DMS53 (cell line): ENCODE data around the gene PSD2.

Experiments used
- DNase-seq: peaks from one replicate; lab custom pipeline; 2025; lab: John Stamatoyannopoulos, UW

Gene PSD2

GRCh38 chr5:139795074-139796001, at the start of gene PSD2:
Gene PSD2, plus strand, starts transcription at chr5:139795808. Its CDS starts 13,633 bp downstream, at chr5:139809441.
- DNase-seq: peak; percentile 72

DNA sequence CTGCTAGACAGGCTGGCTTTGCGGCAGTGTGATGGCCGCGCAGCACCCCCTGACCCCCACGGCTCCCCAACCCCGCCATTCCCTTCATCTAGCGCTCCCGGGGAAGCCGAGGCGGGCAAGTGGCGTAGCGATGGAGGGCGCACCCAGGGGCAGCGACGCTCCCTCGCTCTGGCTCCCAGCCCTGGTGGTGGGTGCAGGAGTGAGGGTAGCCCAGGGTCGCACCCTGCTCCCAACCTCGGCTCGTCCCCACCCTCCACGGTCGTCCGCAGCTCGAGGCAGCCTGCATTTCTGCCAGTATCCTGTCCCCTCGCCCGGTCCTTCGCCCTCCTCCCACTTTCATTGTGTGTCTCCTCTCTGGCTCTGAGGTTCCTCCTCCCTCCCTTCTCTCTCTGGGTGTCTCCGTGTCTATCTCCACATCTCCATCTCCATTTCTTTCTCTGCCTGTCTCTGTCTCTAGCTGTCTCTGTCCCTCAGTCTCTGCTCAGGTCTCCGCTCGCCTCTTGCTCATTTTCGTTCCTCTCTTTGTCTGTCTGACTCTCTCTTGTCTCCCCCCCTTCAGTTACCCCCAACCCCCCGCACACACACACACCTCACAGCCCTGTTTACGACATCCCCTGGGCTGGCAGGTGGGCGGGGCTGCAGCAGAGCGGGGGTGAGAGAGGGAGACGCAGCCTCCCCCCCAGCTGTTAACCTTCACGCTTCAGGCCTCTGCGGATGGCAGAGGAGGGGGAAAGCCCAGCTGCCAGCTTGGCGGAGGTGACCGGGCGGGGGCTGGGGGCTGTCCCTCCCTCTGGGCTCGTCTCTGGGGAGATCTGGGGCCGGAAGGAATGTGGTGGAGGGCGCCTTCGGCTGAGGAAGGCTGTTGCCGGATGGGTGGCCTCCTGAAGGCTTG, 48.7 kb upstream of the PSD2 start:
- peak; percentile 73 for DNase-seq

- DNase-seq: peak; percentile 82
Measured at GRCh38 chr5:139747583-139748504, 47.8 kb upstream of the PSD2 start.

DNA sequence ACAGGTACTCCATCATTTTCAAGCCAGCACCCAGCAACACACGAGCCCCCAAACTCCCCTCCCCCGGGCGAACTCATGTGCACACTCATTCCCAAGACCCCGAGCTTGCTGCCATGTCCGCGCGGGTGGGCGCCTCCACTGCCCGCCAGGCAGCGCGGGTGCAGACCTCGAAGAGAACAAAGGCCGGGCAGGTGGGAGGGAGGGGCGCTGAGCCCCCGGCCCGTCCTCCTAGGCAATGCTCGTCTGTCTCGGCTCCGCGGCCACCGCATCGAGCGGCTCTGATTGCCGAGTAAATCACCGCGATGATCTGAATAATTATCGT, 47.1 kb upstream of the PSD2 start:
- no peak for DNase-seq

DNA sequence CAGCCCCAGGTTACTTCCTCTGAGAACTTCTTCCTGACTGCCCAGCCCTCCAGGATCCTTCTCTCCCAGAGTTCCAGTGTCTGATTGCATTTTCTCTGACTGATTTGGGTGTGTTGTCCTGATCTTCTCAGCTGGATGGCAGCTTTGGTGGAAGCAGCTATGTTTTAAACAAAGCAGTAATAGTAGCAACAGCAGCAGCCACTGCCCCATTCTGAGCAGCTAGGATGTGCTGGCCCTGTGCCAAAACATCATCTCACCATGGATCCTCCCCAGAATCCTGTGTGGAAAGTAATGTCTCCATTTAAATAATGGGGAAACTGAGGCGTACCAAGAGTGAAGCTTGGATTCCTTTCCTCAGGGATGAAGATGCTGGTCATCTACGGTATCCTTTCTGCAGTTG, 46.4 kb upstream of the PSD2 start:
- DNase-seq: peak; percentile 47

DNA sequence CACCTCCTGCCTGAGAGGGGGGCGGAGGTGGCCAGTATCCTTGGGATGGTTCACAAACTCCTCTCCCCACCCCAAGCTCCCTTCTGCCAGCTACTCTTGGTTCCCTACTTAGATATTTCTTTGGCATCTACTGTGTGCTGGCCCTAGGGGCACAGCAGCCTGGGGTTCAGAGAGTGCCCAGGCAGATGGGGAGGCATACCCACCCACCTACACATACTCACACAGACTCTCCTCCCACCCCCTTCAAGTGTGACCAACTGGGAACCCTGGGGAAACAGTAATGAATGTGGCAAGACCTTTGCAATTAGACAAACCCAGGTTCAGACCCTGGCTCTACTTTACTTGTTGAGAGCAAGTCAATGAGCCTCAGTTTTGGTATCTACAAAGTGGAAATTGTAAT, 44.4 kb upstream of the PSD2 start:
- no peak for DNase-seq

DNA sequence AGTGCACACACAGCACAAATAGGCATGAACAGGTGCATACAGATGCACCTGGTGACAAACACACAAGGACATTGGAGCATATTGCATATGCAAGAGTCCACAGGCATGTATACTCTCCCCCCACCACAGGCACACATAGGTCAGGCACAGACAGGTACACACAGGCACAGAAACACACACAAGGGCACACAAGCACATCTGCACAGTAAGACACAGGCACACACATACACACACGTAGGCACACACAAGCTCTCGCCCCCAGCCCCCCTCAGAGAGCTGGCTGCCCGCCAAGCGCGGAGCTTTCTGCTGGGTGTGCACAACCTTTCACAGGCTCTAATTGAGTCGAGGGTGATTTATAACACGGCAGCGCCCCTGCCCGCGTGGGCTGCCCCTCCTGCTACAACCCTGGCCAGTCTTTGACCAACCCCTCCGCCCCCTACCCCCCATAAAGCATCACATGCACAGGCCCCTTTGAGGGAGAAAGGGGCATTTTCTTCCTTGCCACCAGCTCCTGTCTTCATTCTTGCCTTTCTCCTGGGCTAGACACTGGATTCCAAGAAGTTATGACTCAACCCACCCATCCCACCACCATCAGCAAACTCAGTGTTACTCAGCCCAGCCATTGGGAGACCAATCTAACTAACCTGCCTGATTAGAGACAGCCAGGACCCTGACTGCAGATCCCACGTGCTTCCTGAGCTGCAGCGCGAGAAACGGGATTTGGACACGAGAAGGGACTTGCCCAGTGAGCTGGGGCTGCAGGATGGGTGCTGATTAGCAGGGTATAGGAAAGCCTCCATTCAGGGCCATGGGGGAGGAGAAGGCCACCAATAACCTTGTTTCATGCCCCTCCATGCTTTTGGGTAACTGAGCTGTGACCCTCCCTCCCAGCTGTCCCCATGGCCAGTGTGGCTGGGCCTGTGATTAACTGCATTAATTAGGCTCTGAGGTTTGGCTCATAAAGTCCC, 42.8 kb upstream of the PSD2 start:
- DNase-seq: no peak

DNA sequence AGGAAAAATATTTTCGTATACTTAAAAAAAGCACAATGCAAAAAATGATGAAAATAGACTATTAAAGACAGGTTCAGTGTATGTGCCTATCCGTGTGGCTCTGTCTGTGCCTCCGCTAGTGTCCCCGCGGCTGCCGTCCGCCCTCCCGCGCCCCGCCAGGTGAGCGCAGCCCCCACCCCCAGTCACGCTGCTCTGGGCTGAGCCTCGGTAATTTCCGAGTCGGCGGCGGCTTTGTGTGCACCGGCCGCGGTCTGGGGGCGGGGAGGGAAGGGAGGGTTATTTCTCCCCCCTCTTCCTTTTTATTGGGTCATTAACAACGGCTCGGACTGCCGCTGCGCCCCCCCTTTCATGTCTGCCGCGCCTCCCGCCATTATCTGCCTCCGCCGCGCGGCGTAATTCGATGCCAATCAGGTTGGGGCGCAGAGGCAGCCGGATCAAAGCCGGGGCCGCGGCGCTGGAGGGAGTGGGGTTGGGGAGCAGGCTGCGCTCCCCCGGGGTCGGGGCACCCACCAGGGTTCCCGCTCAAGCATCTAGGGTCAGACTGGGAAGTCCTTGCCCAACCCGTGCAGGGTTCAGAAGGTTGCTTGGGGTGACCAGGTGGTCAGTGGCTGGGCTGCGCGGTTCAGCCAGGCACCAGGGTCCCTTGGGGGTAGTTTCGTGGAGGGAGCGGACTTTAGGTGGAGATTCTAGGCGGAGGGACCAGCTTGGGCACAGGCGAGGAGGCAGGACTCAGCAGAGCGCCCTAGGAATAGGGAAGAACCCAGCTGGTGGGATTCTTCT, 39.5 kb upstream of the PSD2 start:
- peak; percentile 56 for DNase-seq

GRCh38 chr5:139756971-139757370, 38.6 kb upstream of the PSD2 start:
- DNase-seq: no peak

DNA sequence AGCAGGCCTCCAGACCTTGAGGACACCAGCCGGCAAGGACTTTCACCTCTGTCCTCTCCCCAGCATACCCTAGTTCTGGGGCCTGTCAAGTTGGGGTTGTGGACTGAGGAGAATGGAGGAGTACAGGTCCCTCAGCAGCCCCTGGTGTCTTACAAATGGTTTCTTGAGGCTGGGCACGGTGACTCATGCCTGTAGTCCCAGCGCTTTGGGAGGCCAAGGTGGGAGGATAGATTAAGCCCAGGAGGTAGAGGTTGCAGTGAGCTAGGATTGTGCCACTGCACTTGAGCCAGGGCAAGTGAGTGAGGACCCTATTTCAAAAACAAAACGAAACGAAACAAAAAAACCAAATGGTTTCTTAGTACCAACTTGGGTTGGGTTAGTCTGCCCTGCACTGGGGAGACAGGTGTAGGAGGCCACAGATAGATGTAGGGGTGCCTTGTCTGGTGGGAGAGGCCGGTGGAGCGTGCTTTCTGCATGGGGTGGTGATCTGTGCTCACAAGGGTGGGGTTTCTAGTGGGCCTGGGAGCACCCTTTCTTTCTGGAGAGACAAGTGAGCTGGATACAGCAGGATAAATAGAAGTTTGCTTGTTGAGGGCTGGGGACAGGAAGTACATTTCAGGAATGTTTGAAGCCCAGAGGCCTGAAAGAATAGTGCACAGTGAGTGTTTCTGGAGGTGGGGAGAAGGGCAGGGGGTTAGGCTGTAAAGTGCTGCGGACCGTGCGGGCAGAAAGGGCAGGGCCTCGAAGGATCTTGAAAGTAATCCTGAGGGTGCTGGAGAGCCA, 37.7 kb upstream of the PSD2 start:
- no peak for DNase-seq

- DNase-seq: no peak
Measured at GRCh38 chr5:139758510-139759075, 37.0 kb upstream of the PSD2 start.

DNA sequence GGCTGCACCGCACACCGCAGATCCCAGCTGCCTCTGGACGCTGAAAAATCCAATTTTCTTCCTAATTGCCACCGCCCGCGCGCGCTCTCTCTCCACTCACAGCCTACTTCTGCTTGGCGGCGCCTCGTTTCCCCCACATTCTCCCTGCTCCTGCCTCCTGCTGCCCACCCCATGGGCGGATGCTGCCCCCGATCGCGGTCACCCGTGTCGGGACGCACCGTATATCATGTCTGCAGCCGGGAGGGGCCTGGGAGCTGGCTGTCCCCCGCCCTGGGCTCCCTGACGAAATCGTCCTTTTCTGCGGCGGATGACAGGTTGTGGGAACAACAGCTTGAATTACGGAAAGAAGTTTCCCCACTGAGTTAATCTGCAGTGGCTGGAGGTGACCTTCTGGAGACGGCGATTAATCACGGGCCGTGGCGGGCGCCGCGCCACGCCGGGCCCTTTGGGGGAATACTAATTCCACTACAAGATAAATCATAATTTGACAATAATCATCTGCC, 36.3 kb upstream of the PSD2 start:
- DNase-seq: no peak

DNA sequence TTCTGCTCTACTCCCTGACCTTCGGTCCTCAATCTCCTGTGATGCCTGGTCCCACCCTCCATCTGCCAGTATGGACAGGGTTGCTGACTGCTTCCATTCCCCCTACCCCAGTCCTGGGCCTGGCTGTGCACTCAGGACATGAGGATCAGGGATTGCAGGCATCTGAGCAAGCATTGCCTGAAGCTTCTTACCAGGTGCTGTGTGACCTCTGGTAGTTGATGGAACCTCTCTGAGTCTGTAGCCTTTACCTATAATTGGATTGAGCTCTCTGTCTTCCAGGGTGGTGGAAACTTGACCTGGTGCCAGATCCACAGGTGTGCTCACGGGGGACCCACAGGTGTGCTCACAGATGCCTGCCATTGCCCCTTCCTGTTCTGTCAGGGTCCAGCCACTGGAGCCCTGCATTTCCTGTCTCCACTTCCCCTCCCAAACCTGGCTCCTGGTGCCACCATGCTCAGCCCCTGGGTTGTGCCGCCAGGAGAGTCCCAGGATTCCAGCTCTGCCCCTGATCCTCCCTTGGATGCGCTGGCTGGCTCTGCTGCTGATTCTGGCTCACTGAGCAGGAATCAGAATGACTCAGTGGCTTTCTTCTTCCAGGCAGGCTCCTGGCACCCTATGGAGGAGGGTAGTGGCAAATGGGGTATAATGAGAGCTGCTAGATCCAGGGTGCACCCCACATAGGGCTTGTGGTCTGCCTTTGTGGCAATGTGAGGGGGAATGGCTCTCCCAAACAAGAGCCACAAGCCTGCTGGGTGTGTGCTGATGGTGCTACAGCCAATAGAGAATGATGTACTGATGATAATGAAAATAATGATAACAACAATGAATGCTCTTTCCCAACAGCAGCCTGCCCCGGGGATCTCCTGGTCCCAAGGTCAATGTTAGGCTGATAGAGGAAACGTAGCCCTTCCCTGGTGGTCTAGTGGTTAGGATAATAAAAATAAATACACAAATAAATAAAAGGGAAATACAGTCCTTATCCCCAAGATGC, 35.2 kb upstream of the PSD2 start:
- no peak for DNase-seq

DNA sequence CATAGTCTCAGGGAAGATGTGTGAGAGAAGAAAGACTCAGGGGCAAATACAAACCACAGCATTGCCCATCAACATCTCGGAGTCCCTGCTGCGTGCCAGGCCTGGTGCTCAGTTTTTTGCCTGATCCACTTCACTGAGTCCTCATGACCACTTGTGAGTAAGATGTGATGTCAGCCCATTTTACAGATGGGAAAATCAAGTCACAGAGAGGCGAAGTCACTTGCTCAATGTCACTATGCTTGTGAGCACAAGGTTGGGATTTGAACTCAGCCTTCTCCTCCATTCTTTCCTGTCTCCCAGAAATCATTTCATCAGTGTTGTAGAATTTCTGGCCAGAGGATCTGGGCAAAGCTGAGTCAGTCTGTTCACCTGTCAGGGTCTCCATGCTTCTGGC, 34.6 kb upstream of the PSD2 start:
- DNase-seq: no peak

DNA sequence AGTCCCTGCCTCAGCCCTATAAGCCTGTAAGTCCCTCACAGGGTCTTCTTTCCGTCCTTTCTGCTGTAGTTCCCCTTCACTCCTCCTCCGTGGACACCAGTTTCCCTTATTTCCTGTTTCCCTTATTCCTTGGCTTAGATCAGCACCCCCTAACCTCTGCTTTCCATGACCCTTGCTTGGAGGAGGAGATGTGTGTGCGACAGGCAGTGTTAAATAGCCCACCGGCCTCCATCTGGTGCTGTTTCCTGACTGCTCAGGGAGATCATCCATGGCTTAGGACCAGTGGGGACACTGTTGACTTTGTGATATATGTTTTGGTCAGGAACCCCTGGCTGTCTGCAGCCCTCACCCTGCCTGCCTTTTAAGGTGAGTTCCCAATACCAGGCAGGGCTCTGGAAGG, 34.1 kb upstream of the PSD2 start:
- DNase-seq: no peak

DNA sequence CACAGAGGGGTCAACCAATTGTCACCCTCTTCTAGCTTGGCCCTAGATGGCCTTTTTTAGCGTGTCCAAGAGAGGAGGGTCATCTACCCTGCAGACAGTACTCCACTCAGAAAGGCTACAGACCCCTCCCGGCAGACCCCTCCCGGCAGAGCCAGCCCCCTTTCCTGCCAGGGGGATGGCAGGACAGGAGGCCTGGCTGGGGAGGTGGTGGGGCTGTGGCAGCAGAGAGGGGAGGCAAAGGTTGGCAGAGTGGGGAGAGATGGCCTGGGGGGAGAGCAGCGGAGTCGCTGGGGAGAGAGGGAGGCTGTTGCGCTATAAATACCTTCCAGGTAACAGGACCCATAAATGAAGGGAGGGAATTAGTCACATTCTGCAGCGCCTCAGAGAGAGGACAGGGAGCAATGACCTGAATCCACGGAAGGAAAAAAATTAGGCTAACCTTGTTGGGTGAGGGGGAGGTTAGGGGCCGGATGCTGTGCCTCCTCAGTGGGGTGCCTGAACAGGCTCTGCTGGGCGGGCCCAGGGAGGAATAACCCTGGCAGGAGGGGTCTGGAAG, 32.9 kb upstream of the PSD2 start:
- DNase-seq: peak; percentile 26
